GM12873 (cell line): Measurements from ENCODE around the gene SLC7A1.

Experiments used
- TF ChIP-seq, protein P1 (sequence below): IDR thresholded peaks from 2 replicates; pipeline ENCODE4 v1.5.1; 2012; ENCODE audit warnings: low read depth, mild to moderate bottlenecking, moderate library complexity, low read length, control low read depth; ENCODE audit not compliant: insufficient read depth; ENCODE audit errors: missing control alignments

SLC7A1 gene

DNA sequence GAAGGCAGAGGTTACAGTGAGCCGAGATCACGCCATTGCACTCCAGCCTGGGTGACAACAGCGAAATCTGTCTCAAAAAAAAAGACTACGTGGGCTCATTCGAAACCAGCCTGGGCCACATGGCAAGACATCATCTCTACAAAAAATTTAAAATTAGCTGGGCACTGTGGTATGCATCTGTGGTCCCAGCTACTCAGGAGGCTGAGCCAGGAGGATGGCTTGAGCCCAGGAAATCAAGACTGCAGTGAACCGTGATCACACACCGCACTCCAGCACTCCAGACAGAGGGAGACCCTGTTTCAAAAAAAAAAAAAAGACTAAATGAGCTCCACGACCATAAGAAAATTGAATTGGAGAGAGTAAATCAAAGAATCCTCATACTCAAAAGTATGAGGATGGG lies 53.1 kb downstream of the SLC7A1 start:
- TF ChIP-seq, protein P1, sequence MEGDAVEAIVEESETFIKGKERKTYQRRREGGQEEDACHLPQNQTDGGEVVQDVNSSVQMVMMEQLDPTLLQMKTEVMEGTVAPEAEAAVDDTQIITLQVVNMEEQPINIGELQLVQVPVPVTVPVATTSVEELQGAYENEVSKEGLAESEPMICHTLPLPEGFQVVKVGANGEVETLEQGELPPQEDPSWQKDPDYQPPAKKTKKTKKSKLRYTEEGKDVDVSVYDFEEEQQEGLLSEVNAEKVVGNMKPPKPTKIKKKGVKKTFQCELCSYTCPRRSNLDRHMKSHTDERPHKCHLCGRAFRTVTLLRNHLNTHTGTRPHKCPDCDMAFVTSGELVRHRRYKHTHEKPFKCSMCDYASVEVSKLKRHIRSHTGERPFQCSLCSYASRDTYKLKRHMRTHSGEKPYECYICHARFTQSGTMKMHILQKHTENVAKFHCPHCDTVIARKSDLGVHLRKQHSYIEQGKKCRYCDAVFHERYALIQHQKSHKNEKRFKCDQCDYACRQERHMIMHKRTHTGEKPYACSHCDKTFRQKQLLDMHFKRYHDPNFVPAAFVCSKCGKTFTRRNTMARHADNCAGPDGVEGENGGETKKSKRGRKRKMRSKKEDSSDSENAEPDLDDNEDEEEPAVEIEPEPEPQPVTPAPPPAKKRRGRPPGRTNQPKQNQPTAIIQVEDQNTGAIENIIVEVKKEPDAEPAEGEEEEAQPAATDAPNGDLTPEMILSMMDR = no peak

DNA sequence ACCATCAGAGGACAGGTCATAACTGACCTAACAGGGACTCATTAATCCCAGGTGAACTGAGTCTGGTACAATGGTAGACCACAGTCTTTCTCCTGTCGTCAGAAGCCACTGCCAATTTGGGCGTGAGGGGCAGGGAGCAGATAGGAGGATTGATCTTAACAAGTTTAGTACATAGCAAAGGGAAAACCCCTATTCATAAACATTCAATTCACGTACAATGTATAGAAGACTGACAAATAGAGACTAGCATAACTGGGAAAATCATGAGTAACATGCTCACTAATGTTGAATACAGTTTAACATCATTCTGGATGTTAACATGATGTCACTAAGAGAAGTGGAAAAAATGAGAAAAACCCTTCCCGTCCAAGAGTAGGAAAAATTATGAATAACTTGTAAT lies 54.1 kb downstream of the SLC7A1 start:
- TF ChIP-seq, protein P1 = no peak

DNA sequence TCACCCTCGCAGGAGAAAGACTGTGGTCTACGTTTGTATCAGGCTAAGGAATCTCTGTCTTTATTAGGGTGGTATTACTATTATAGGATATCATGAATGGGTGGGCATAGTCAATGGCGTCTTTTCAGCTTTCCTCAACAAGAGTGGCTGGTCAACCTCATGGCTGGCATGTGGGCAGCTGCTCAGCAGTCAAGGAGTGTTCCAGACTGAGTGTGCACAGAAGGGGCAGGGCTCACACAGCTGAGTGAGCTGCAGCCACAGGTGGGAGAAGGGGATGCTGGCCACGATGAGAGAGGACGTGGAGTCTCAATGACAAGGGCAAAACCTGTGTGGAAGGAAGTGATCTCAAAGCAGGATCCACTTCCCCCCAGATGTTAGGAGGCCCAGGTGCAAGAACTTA lies 54.7 kb downstream of the SLC7A1 start:
- TF ChIP-seq, protein P1 = no peak

DNA sequence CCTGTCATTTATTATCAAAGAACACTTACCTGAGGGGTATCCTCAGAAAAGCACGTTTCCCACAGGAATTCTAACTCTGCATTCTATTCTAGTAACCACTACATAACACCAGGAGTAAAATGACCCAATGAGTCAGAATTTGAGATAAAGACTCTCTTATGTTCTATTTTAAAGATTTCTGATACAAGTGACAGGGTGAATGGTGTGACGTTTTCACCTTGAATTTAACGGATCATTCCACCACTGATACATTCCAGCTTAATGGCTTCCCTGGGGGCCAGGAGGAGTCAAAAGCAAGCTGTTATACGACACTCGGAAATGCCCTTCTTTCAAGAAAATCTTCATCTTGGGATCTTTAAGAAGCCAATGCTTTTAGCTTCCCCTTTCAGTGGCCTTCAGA lies 55.2 kb downstream of the SLC7A1 start:
- TF ChIP-seq, protein P1 = no peak

GRCh38 chr13:29539856-29540255 lies 55.6 kb downstream of the SLC7A1 start:
- TF ChIP-seq, protein P1 = no peak

- TF ChIP-seq, protein P1 = no peak
Measured at GRCh38 chr13:29538652-29539040, 56.8 kb downstream of the SLC7A1 start.

DNA sequence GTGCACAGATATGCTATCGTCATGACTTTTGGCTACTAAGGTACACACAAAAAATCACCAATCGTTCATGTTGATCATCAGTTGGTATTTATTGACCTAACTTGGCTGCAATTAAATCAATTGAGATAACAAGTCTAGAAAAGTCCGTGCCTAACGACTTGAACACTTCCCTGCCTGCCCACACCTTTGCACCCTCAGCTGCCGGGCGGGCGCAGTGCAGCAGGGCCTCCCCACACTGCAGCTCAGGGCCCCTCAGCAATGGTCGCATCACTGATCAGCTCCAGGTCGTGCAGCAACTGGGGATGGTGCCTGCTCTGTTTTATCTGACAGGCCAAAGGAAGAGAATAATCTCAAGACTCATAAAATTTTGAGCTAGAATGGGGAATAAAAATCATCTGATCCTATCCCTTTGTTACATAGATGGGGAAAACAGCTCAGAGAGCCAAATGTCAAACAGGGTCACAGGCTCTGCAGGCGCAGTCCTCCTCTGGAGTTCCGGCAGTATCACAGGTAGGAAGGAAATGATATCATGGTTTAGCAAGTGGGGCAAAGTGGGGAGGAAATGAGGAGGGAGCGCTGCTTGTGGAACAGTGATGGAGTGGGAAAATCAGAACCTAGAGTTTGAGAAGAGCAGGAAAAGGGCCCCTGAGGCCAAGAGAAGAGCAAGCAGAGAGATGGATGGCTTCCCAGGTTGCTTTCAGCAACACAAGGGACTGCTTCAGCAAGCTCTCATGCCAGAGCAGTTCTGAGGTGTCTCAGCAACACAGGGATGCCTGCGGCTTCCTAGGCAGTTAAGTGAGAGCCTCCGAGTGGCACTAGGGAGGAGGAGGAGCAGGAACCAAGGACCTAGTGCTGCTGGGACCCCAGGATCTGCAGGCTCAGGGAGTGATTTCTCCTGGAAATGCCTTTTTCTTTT lies 57.5 kb downstream of the SLC7A1 start:
- TF ChIP-seq, protein P1 = no peak
